Sigmoid colon (tissue), 7 donors: ENCODE data around the gene CENPP. TPM values are rescaled to one million over a fixed set of nuclear protein-coding genes. Genes with fewer than 3 reads are reported as not detected.

Experiments
- DNase-seq: peaks from one replicate; pipeline ENCODE4 v3.0.0-alpha.2; 2019
- H3K27ac ChIP-seq, 4 donors: fragments of 200-600 bp; sonication (generic); one replicate each; pipeline ENCODE4 v1.5.1; 2016 to 2019; ENCODE audit warnings: mild to moderate bottlenecking in 1 of 4
- H3K27me3 ChIP-seq, 3 donors: fragments of 200-600 bp; sonication (generic); one replicate each; pipeline ENCODE4 v1.5.1; 2019; ENCODE audit warnings: mild to moderate bottlenecking in 1 of 3
- H3K36me3 ChIP-seq, 4 donors: fragments of 200-600 bp; sonication (generic); one replicate each; pipeline ENCODE4 v1.5.1; 2016 to 2019
- H3K4me1 ChIP-seq, 4 donors: fragments of 200-600 bp; sonication (generic); one replicate each; pipeline ENCODE4 v1.5.1; 2017 to 2019
- H3K4me3 ChIP-seq, 4 donors: fragments of 200-600 bp; sonication (generic); one replicate each; pipeline ENCODE4 v1.5.1; 2017 to 2019; ENCODE audit warnings: mild to moderate bottlenecking in 2 of 4, moderate library complexity in 1 of 4
- H3K9me3 ChIP-seq, 4 donors: fragments of 200-600 bp in 3 of 4; sonication (generic) in 3 of 4; one replicate each; pipeline versions ENCODE4 v1.5.1 to v1.6.1; 2013 to 2019
- CTCF ChIP-seq, 4 experiments: fragments of 450-650 bp in 3 of 4; fragments of 200-600 bp in 1 of 4; IDR thresholded peaks; one replicate each; pipeline ENCODE4 v1.5.1; 2016 to 2019; ENCODE audit warnings: antibody characterized with exemption in 4 of 4, mild to moderate bottlenecking in 3 of 4, moderate library complexity in 2 of 4
- EP300 ChIP-seq, 4 donors: sonication (generic); formaldehyde crosslinking; IDR thresholded peaks; one replicate each; pipeline ENCODE4 v1.6.1; 2017; ENCODE audit warnings: antibody characterized with exemption in 4 of 4
- POLR2A ChIP-seq, 2 donors: fragments of 450-650 bp; IDR thresholded peaks; one replicate each; pipeline ENCODE4 v1.6.1; 2016; ENCODE audit warnings: antibody characterized with exemption in 2 of 2, mild to moderate bottlenecking in 2 of 2, moderate library complexity in 2 of 2
- POLR2AphosphoS5 ChIP-seq, 4 donors: sonication (generic); formaldehyde crosslinking; IDR thresholded peaks; one replicate each; pipeline ENCODE4 v1.6.1; 2017; ENCODE audit warnings: antibody characterized with exemption in 4 of 4
- WGBS, 2 donors: extraction: QIAGEN DNeasy Blood & Tissue Kit; methylation state at CpG; one replicate each; pipeline ENCODE4 v1.1.7; 2013; 5-methylcytosine and 5-hydroxymethylcytosine counted together
- intact Hi-C: fragments of 100-400 bp; cut with DNase I; formaldehyde crosslinking; loops from one replicate; pipeline ENCODE4 v1.15.1; 2023
- polyA plus RNA-seq, 3 donors: library from polyadenylated mRNA; stranded (reverse); fragments of 200-250 nt; gene quantifications; one replicate each; pipeline ENCODE4 v1.2.3, GENCODE V29; 2013
- total RNA-seq, 4 donors: library from RNA; depleted of rRNA; stranded (reverse); fragments of >200 nt; gene quantifications; one replicate each; pipeline ENCODE4 v1.1.0, GENCODE V29; 2016
- donor health status: healthy with polysubstance abuse.
- donor health status: Bipolar disorder and iron deficiency.
- donor health status: healthy.

The CENPP gene
- total and polyA plus RNA-seq, 7 donors = 0.60 to 11.9 (median 2.4) TPM

- WGBS, 2 donors = 96 to 97% methylated on average over 5 of the region's 5 CpGs
- H3K4me3 ChIP-seq = no peak overlapping the region
- peak overlapping the region in 2 of 4 donors; percentile 24 to 51 for H3K27ac ChIP-seq
- peak; percentile 56 for DNase-seq
- peaks cover 0 to 15% (median 5%) of the 10 kb centered on the region in 4 donors for H3K4me1 ChIP-seq
- TF ChIP-seq CTCF (IDR thresholded peaks at IDR 0.05) (no peak), POLR2AphosphoS5 (IDR thresholded peaks at IDR 0.05) (no peak), EP300 (IDR thresholded peaks at IDR 0.05) (no peak), POLR2A (IDR thresholded peaks at IDR 0.05) (no peak)
- peaks cover 4 to 68% (median 17%) of the 10 kb centered on the region in 4 donors for H3K36me3 ChIP-seq
- H3K27me3 ChIP-seq = no peaks in the 10 kb centered on the region
- H3K9me3 ChIP-seq = no peaks in the 10 kb centered on the region
- intact Hi-C loops = loop anchor here (5.0 to 10.0 kb wide), 2 partner anchors 190 to 498 kb away; no protein-coding TSS in a partner anchor
Observed at GRCh38 chr9:92632641-92633040, 306.9 kb downstream of the CENPP start.

- peak overlapping the region in 2 of 4 donors; percentile 48 to 58 for H3K27ac ChIP-seq
- no peaks in the 10 kb centered on the region for H3K27me3 ChIP-seq
- peaks cover 0 to 15% (median 5%) of the 10 kb centered on the region in 4 donors for H3K4me1 ChIP-seq
- TF ChIP-seq POLR2AphosphoS5 (IDR thresholded peaks at IDR 0.05) (no peak), EP300 (IDR thresholded peaks at IDR 0.05) (no peak), POLR2A (IDR thresholded peaks at IDR 0.05) (no peak), CTCF (IDR thresholded peaks at IDR 0.05) (no peak)
- peak; percentile 62 for DNase-seq
- H3K9me3 ChIP-seq = no peaks in the 10 kb centered on the region
- H3K36me3 ChIP-seq = peaks cover 7 to 76% (median 23%) of the 10 kb centered on the region in 4 donors
- WGBS, 2 donors = 88 to 95% methylated on average over 9 of the region's 9 CpGs
- intact Hi-C loops = loop anchor here (1.0 to 10.0 kb wide), 4 partner anchors 191 to 499 kb away; partner anchors contain the start of genes CENPP and NOL8
- H3K4me3 ChIP-seq = no peak overlapping the region
Observed at GRCh38 chr9:92633614-92634278, 308.0 kb downstream of the CENPP start.

- Histone ChIP-seq H3K27me3 (no peaks in the 10 kb centered on the region), H3K4me1 (peaks cover 0 to 15% (median 5%) of the 10 kb centered on the region in 4 donors), H3K9me3 (no peaks in the 10 kb centered on the region), H3K36me3 (peaks cover 7 to 82% (median 25%) of the 10 kb centered on the region in 4 donors), H3K27ac (peak overlapping the region in 3 of 4 donors; percentile 30 to 58 (median 48)), H3K4me3 (peak overlapping the region in 1 of 4 donors; percentile 21)
- TF ChIP-seq EP300 (IDR thresholded peaks at IDR 0.05) (no peak), CTCF (IDR thresholded peaks at IDR 0.05) (peak; percentile 95 to 98 (median 97)), POLR2AphosphoS5 (IDR thresholded peaks at IDR 0.05) (peak in 1 of 4 donors; percentile 11), POLR2A (IDR thresholded peaks at IDR 0.05) (no peak)
- DNase-seq = peak; percentile 90
- intact Hi-C loops = loop anchor here (1.0 to 10.0 kb wide), 4 partner anchors 193 to 500 kb away; partner anchors contain the start of genes CENPP and NOL8
- WGBS, 2 donors = 68 to 73% methylated on average over 35 of the region's 35 CpGs
Observed at GRCh38 chr9:92634712-92635605, 309.2 kb downstream of the CENPP start.

GRCh38 chr9:92635760-92636159 is 310.0 kb downstream of the CENPP start:
- H3K36me3 ChIP-seq = peaks cover 7 to 82% (median 31%) of the 10 kb centered on the region in 4 donors
- intact Hi-C loops = loop anchor here (10.0 kb wide), 1 partner anchor 501 kb away; no protein-coding TSS in a partner anchor
- 93 to 95% methylated on average over 4 of the region's 4 CpGs for WGBS, 2 donors

More at GRCh38 chr9:92635760-92636159, 310.0 kb downstream of the CENPP start:
- H3K9me3 ChIP-seq = no peaks in the 10 kb centered on the region
- TF ChIP-seq CTCF (IDR thresholded peaks at IDR 0.05) (no peak), POLR2A (IDR thresholded peaks at IDR 0.05) (no peak), EP300 (IDR thresholded peaks at IDR 0.05) (no peak), POLR2AphosphoS5 (IDR thresholded peaks at IDR 0.05) (no peak)
- no peaks in the 10 kb centered on the region for H3K27me3 ChIP-seq
- peaks cover 0 to 15% (median 5%) of the 10 kb centered on the region in 4 donors for H3K4me1 ChIP-seq
- H3K27ac ChIP-seq = no peak overlapping the region
- H3K4me3 ChIP-seq = no peak overlapping the region
- peak; percentile 58 for DNase-seq
